22Rv1 (cell line): Measurements from ENCODE around the gene FLOT1.

ENCODE experiments used
- H3K27ac ChIP-seq: fragments of 450-650 bp; 2 replicates; pipeline ENCODE4 v1.5.1; 2017
- CTCF ChIP-seq: fragments of 450-650 bp; IDR thresholded peaks from 2 replicates; pipeline ENCODE4 v1.5.1; 2017; ENCODE audit warnings: mild to moderate bottlenecking
- ZFX ChIP-seq: fragments of 450-650 bp; IDR thresholded peaks from 2 replicates; pipeline ENCODE4 v1.6.1; 2017; ENCODE audit warnings: antibody characterized with exemption, borderline replicate concordance

FLOT1 gene

GRCh38 chr6:30717129-30717844, 25.2 kb downstream of the FLOT1 start, which contains the start of gene MDC1:
TSS of gene MDC1 (minus strand) at chr6:30717281. CDS start at chr6:30715175, 2,106 bp downstream.
- H3K27ac ChIP-seq, result peak within 1 kb of the TSS; percentile 97

GRCh38 chr6:30716879-30717128, 25.7 kb downstream of the FLOT1 start:
- no peak for TF ChIP-seq ZFX
- TF ChIP-seq CTCF, result no peak

More at GRCh38 chr6:30717129-30717844, 25.2 kb downstream of the FLOT1 start, which contains the start of gene MDC1:
- TF ChIP-seq CTCF (no peak), ZFX (no peak)

GRCh38 chr6:30714263-30714662, 28.2 kb downstream of the FLOT1 start:
- TF ChIP-seq ZFX, result no peak
- TF ChIP-seq CTCF, result no peak

More at GRCh38 chr6:30716879-30717128, 25.7 kb downstream of the FLOT1 start:
- H3K27ac ChIP-seq, result peak overlapping the region; percentile 97

GRCh38 chr6:30712441-30712945, 30.0 kb downstream of the FLOT1 start:
- no peak overlapping the region for H3K27ac ChIP-seq
- TF ChIP-seq ZFX, result no peak
- TF ChIP-seq CTCF, result no peak

More at GRCh38 chr6:30714263-30714662, 28.2 kb downstream of the FLOT1 start:
- no peak overlapping the region for H3K27ac ChIP-seq

DNA sequence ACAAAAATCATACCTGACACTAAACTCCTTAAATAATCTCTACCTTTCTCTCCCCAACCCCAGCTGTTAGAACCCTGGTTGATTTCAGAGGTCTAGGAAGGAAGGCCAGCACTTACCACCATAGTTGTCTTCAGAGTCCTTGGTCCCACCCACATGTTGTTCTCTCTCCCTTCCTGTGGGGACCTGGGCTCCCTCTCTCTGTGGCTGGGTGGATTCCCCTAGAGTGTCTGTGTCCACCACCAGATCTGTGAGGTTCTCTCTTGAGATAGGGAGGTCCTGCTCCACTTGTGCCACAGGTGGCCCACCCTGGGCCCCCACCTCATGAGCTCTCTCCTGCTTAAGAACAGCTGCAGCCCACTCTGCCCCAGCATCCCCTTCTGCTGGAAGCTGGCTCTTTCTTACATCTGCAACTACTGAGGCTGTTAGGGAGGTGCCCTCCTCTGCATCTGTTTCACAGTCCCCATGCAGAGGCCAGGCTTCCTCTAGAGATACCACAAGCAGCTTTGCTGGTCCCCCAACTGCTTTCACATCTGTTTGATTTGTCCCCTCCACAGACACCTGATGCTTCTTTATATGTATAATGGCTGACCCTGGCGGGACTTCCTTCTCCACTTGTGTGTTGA, 30.6 kb downstream of the FLOT1 start:
- no peak overlapping the region for H3K27ac ChIP-seq
- TF ChIP-seq CTCF (no peak), ZFX (no peak)

DNA sequence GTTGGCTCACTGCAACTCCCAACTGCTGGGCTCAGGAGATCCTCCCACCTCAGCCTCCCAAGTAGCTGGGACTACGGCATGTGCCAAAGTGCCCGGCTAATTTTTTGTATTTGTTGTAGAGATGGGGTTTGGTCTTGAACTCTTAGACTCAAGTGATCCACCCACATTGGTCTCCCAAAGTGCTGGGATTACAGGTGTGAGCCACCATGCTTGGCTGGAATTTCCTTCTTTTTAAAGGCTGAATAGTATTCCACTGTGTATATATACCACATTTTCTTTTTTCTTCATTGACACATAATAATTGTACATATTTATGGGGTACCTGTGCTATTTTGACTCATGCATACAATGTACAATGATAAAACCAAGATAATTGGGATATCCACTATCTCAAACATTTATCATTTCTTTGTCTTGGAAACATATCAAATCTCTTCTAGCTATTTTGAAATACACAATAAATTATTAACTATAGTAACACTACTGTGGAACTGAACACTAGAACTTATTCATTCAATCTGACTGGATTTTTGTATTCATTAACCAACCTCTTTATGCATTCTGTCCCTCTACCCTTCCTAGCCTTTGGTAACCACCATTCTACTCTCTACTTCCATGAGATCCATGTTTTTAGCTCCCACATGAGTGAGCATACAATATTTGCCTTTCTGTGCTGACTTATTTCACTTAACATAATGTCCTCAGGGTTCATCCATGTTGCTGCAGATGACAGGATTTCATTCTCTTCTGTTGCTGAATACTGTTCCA, 33.2 kb downstream of the FLOT1 start:
- peak overlapping the region; percentile 60 for H3K27ac ChIP-seq
- TF ChIP-seq CTCF, result no peak
- no peak for TF ChIP-seq ZFX
